GM12891 (cell line): Measurements from ENCODE around the gene SUSD5.

Experiments
- POLR2A ChIP-seq: IDR thresholded peaks from 2 replicates; pipeline ENCODE4 v1.6.1; 2011; ENCODE audit warnings: low read depth, low read length, control low read depth
- POLR2AphosphoS5 ChIP-seq: IDR thresholded peaks from 2 replicates; pipeline ENCODE4 v1.6.1; 2011; ENCODE audit warnings: low read depth, low read length, control low read depth
- POU2F2 ChIP-seq: IDR thresholded peaks from 2 replicates; pipeline ENCODE4 v1.6.1; 2011; ENCODE audit warnings: low read depth, mild to moderate bottlenecking, control low read depth, low read length, moderate library complexity
- TAF1 ChIP-seq: IDR thresholded peaks from 2 replicates; pipeline ENCODE4 v1.6.1; 2011; ENCODE audit warnings: low read depth, low read length, control low read depth

DNA sequence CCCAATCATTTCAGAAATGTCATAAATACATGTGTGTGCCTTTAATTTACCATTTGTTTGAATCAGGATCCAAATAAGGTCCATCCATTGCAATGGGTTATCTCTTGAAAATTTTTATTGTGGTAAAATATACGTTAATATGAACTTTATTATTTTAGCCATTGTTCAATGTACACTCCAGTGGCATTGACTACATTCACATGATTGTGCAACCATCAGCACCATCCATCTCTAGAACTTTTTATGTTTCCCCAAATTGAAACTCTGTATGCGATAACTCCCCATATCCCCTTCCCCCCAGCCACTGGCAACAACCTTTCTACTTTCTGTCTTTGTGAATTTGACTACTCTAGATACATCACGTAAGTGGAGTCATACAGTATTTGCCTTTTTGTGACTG lies 92.8 kb downstream of the SUSD5 start:
- no peak for TF ChIP-seq POLR2A
- no peak for TF ChIP-seq POLR2AphosphoS5
- no peak for TF ChIP-seq TAF1
- no peak for TF ChIP-seq POU2F2
